ENCODE results near the gene PARD3.
"Not testable (repeated sequence)": the region's sequence is repeated elsewhere in the genome, so short reads cannot be mapped to it uniquely, and the experiment has no call there.

Gene PARD3

GRCh38 chr10:34444223-34445183 lies 370.6 kb downstream of the PARD3 start:
- Histone ChIP-seq H3K4me3 (IDR thresholded peaks at IDR 0.05; ENCODE audit: insufficient read depth, low read depth, low read length) (no peak overlapping the region), H3K27me3 (ENCODE audit: insufficient read depth, low read depth) (no peaks in the 10 kb centered on the region), H3K79me2 (ENCODE audit: insufficient read depth, low read depth) (no peaks in the 10 kb centered on the region), H3K4me2 (no peak overlapping the region), H3K27ac (no peak overlapping the region), H3K9ac (no peak overlapping the region), H2AFZ (ENCODE audit: low read depth) (no peak overlapping the region), H4K20me1 (ENCODE audit: insufficient read depth) (no peaks in the 10 kb centered on the region), H3K4me1 (ENCODE audit: low read depth, poor library complexity, severe bottlenecking) (peaks cover 13% of the 10 kb centered on the region), H3K36me3 (ENCODE audit: insufficient read depth) (no peaks in the 10 kb centered on the region)
- TF ChIP-seq CTCF (conservative IDR thresholded peaks at IDR 0.05; ENCODE audit: low read depth, low read length), result no peak

GRCh38 chr10:34439386-34439785 lies 375.7 kb downstream of the PARD3 start:
- H3K9ac ChIP-seq; H3K4me1 ChIP-seq (ENCODE audit: low read depth, poor library complexity, severe bottlenecking); H3K79me2 ChIP-seq (ENCODE audit: insufficient read depth, low read depth); H3K4me2 ChIP-seq; H3K27ac ChIP-seq; H4K20me1 ChIP-seq (ENCODE audit: insufficient read depth); H3K4me3 ChIP-seq (IDR thresholded peaks at IDR 0.05; ENCODE audit: insufficient read depth, low read depth, low read length); H3K27me3 ChIP-seq (ENCODE audit: insufficient read depth, low read depth); H3K36me3 ChIP-seq (ENCODE audit: insufficient read depth); H2AFZ ChIP-seq (ENCODE audit: low read depth): not testable (repeated sequence)

GRCh38 chr10:34438741-34439140 lies 376.4 kb downstream of the PARD3 start:
- Histone ChIP-seq H2AFZ (ENCODE audit: low read depth) (no peak overlapping the region), H4K20me1 (ENCODE audit: insufficient read depth) (no peaks in the 10 kb centered on the region), H3K36me3 (ENCODE audit: insufficient read depth) (no peaks in the 10 kb centered on the region), H3K9ac (no peak overlapping the region), H3K27ac (no peak overlapping the region), H3K27me3 (ENCODE audit: insufficient read depth, low read depth) (no peaks in the 10 kb centered on the region), H3K4me1 (ENCODE audit: low read depth, poor library complexity, severe bottlenecking) (no peaks in the 10 kb centered on the region), H3K4me3 (IDR thresholded peaks at IDR 0.05; ENCODE audit: insufficient read depth, low read depth, low read length) (no peak overlapping the region), H3K4me2 (no peak overlapping the region), H3K79me2 (ENCODE audit: insufficient read depth, low read depth) (no peaks in the 10 kb centered on the region)
- no peak for TF ChIP-seq CTCF (conservative IDR thresholded peaks at IDR 0.05; ENCODE audit: low read depth, low read length)

GRCh38 chr10:34437906-34438305 lies 377.2 kb downstream of the PARD3 start:
- Histone ChIP-seq H3K4me2 (no peak overlapping the region), H3K27ac (no peak overlapping the region), H3K4me1 (ENCODE audit: low read depth, poor library complexity, severe bottlenecking) (no peaks in the 10 kb centered on the region), H3K79me2 (ENCODE audit: insufficient read depth, low read depth) (no peaks in the 10 kb centered on the region), H3K36me3 (ENCODE audit: insufficient read depth) (no peaks in the 10 kb centered on the region), H2AFZ (ENCODE audit: low read depth) (no peak overlapping the region), H3K9ac (no peak overlapping the region), H4K20me1 (ENCODE audit: insufficient read depth) (no peaks in the 10 kb centered on the region), H3K4me3 (IDR thresholded peaks at IDR 0.05; ENCODE audit: insufficient read depth, low read depth, low read length) (no peak overlapping the region), H3K27me3 (ENCODE audit: insufficient read depth, low read depth) (no peaks in the 10 kb centered on the region)
- no peak for TF ChIP-seq CTCF (conservative IDR thresholded peaks at IDR 0.05; ENCODE audit: low read depth, low read length)

- H3K27me3 ChIP-seq (ENCODE audit: insufficient read depth, low read depth), result no peaks in the 10 kb centered on the region
- no peak overlapping the region for H2AFZ ChIP-seq (ENCODE audit: low read depth)
- H4K20me1 ChIP-seq (ENCODE audit: insufficient read depth), result no peaks in the 10 kb centered on the region
- no peaks in the 10 kb centered on the region for H3K36me3 ChIP-seq (ENCODE audit: insufficient read depth)
- H3K4me3 ChIP-seq (IDR thresholded peaks at IDR 0.05; ENCODE audit: insufficient read depth, low read depth, low read length), result no peak overlapping the region
- H3K9ac ChIP-seq, result no peak overlapping the region
- no peak overlapping the region for H3K27ac ChIP-seq
- H3K4me2 ChIP-seq, result no peak overlapping the region
- TF ChIP-seq CTCF (conservative IDR thresholded peaks at IDR 0.05; ENCODE audit: low read depth, low read length), result no peak
- H3K79me2 ChIP-seq (ENCODE audit: insufficient read depth, low read depth), result no peaks in the 10 kb centered on the region
- no peaks in the 10 kb centered on the region for H3K4me1 ChIP-seq (ENCODE audit: low read depth, poor library complexity, severe bottlenecking)
Measured at GRCh38 chr10:34434119-34434594, 380.9 kb downstream of the PARD3 start.

All from KMS-11 (cell line).